ENCODE measurements around the gene FEM1B. TPM values are rescaled to one million over a fixed set of nuclear protein-coding genes. Genes with fewer than 3 reads are reported as not detected.

The FEM1B gene
- total RNA-seq, 1 donor from 2014 or later = 71.1 TPM

GRCh38 chr15:68325726-68326125 is 48.2 kb downstream of the FEM1B start:
- H3K27ac Mint-ChIP-seq (ENCODE audit: unreplicated experiment) = peak overlapping the region; percentile 97
- H3K36me3 Mint-ChIP-seq (ENCODE audit: unreplicated experiment) = peaks cover 78% of the 10 kb centered on the region
- no peaks in the 10 kb centered on the region for H3K9me3 Mint-ChIP-seq (ENCODE audit: unreplicated experiment)
- no peak overlapping the region for H3K4me3 Mint-ChIP-seq (ENCODE audit: unreplicated experiment)
- DNase-seq (ENCODE audit: extremely low spot score, unreplicated experiment) = no peak
- no peaks in the 10 kb centered on the region for H3K27me3 Mint-ChIP-seq (ENCODE audit: unreplicated experiment)
- peaks cover 59% of the 10 kb centered on the region for H3K4me1 Mint-ChIP-seq (ENCODE audit: unreplicated experiment)
- no peak for TF ChIP-seq CTCF (IDR thresholded peaks at IDR 0.05)

GRCh38 chr15:68326711-68327354 is 49.3 kb downstream of the FEM1B start:
- DNase-seq (ENCODE audit: extremely low spot score, unreplicated experiment) = no peak
- no peak for TF ChIP-seq CTCF (IDR thresholded peaks at IDR 0.05)
- peaks cover 67% of the 10 kb centered on the region for H3K4me1 Mint-ChIP-seq (ENCODE audit: unreplicated experiment)
- no peaks in the 10 kb centered on the region for H3K9me3 Mint-ChIP-seq (ENCODE audit: unreplicated experiment)
- H3K27me3 Mint-ChIP-seq (ENCODE audit: unreplicated experiment) = no peaks in the 10 kb centered on the region
- peak overlapping the region; percentile 97 for H3K27ac Mint-ChIP-seq (ENCODE audit: unreplicated experiment)
- no peak overlapping the region for H3K4me3 Mint-ChIP-seq (ENCODE audit: unreplicated experiment)
- H3K36me3 Mint-ChIP-seq (ENCODE audit: unreplicated experiment) = peaks cover 80% of the 10 kb centered on the region

- TF ChIP-seq CTCF (IDR thresholded peaks at IDR 0.05) = no peak
- H3K4me3 Mint-ChIP-seq (ENCODE audit: unreplicated experiment) = no peak overlapping the region
- no peaks in the 10 kb centered on the region for H3K9me3 Mint-ChIP-seq (ENCODE audit: unreplicated experiment)
- DNase-seq (ENCODE audit: extremely low spot score, unreplicated experiment) = no peak
- peaks cover 69% of the 10 kb centered on the region for H3K4me1 Mint-ChIP-seq (ENCODE audit: unreplicated experiment)
- H3K36me3 Mint-ChIP-seq (ENCODE audit: unreplicated experiment) = peaks cover 80% of the 10 kb centered on the region
- peak overlapping the region; percentile 97 for H3K27ac Mint-ChIP-seq (ENCODE audit: unreplicated experiment)
- H3K27me3 Mint-ChIP-seq (ENCODE audit: unreplicated experiment) = no peaks in the 10 kb centered on the region
Observed at GRCh38 chr15:68328443-68328842, 50.9 kb downstream of the FEM1B start.

GRCh38 chr15:68328964-68329363 is 51.4 kb downstream of the FEM1B start:
- Mint-ChIP-seq H3K27ac (ENCODE audit: unreplicated experiment) (peak overlapping the region; percentile 97), H3K36me3 (ENCODE audit: unreplicated experiment) (peaks cover 81% of the 10 kb centered on the region), H3K4me3 (ENCODE audit: unreplicated experiment) (no peak overlapping the region), H3K27me3 (ENCODE audit: unreplicated experiment) (no peaks in the 10 kb centered on the region), H3K4me1 (ENCODE audit: unreplicated experiment) (peaks cover 74% of the 10 kb centered on the region), H3K9me3 (ENCODE audit: unreplicated experiment) (no peaks in the 10 kb centered on the region)
- DNase-seq (ENCODE audit: extremely low spot score, unreplicated experiment) = no peak
- TF ChIP-seq CTCF (IDR thresholded peaks at IDR 0.05) = no peak

GRCh38 chr15:68330416-68330815 is 52.9 kb downstream of the FEM1B start:
- peaks cover 89% of the 10 kb centered on the region for H3K4me1 Mint-ChIP-seq (ENCODE audit: unreplicated experiment)
- peak overlapping the region; percentile 44 for H3K4me3 Mint-ChIP-seq (ENCODE audit: unreplicated experiment)
- no peaks in the 10 kb centered on the region for H3K9me3 Mint-ChIP-seq (ENCODE audit: unreplicated experiment)
- H3K36me3 Mint-ChIP-seq (ENCODE audit: unreplicated experiment) = peaks cover 82% of the 10 kb centered on the region
- TF ChIP-seq CTCF (IDR thresholded peaks at IDR 0.05) = no peak
- no peak for DNase-seq (ENCODE audit: extremely low spot score, unreplicated experiment)
- no peaks in the 10 kb centered on the region for H3K27me3 Mint-ChIP-seq (ENCODE audit: unreplicated experiment)
- peak overlapping the region; percentile 97 for H3K27ac Mint-ChIP-seq (ENCODE audit: unreplicated experiment)

All from osteocyte (in vitro differentiated cells).